Measurements from ENCODE around the gene FBXW8. TPM values are rescaled to one million over a fixed set of nuclear protein-coding genes. Genes with fewer than 3 reads are reported as not detected.

The FBXW8 gene
- polyA plus RNA-seq, 3 donors, result 22.0 to 23.7 (median 22.8) TPM

DNA sequence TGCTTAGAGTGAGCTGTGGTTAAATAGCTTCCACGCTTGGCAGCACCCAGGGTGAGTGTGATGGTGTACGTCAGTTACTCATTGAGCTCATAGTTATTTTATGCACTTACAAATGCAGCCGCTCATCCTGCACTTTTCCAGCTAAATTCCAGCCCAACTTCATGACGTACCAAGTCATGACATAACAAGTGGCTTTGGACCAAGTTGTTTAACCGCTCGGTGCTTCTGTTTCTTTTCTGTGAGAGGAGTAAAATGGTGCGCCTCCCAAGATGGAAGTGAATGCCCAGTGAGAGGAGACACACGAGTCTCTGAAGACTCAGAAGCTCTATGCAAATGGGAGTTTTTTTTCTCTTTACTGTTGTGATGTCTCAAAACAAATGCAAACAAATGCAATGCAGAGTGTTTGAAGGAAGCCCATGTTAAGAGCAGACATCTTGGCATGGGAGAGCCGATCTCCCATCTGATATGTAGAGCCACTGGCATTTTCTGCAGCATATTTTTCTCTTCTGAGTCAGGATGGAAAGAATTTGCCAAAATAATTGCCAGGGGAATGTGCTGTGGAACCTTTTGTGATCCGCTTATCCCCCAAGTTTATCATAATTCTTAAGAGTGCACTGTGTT, 72.2 kb downstream of the FBXW8 start:
- DNase-seq (ENCODE audit: low read depth in 3 of 3, low spot score in 2 of 3), result no peak

- no peak for DNase-seq (ENCODE audit: low read depth in 3 of 3, low spot score in 2 of 3)
Observed at GRCh38 chr12:116984098-116984497, 73.3 kb downstream of the FBXW8 start.

GRCh38 chr12:116990329-116990728, 79.6 kb downstream of the FBXW8 start:
- DNase-seq (ENCODE audit: low read depth in 3 of 3, low spot score in 2 of 3), result no peak

GRCh38 chr12:116990971-116991966, 80.5 kb downstream of the FBXW8 start:
- no peak for DNase-seq (ENCODE audit: low read depth in 3 of 3, low spot score in 2 of 3)

DNA sequence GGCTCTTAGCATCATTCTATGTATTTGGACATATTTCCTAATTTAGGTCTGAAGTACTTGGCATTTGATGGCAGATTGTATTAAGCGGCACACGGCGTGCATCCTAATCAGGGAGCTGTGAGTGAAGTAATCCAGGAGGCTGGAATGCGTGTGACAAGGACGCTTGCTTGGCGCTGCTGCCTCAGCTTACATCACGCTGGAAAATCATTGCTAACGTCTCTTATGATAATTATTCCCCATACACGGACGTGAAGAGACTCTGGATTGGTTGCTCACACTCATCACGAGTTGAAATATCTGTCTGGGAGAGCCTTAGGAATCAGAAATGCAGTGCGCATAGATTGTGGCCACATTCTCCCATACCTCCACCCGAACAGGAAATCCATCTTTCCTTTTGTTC, 85.3 kb downstream of the FBXW8 start:
- DNase-seq (ENCODE audit: low read depth in 3 of 3, low spot score in 2 of 3), result no peak

- DNase-seq (ENCODE audit: low read depth in 3 of 3, low spot score in 2 of 3), result no peak
Observed at GRCh38 chr12:116996621-116997020, 85.9 kb downstream of the FBXW8 start.

DNA sequence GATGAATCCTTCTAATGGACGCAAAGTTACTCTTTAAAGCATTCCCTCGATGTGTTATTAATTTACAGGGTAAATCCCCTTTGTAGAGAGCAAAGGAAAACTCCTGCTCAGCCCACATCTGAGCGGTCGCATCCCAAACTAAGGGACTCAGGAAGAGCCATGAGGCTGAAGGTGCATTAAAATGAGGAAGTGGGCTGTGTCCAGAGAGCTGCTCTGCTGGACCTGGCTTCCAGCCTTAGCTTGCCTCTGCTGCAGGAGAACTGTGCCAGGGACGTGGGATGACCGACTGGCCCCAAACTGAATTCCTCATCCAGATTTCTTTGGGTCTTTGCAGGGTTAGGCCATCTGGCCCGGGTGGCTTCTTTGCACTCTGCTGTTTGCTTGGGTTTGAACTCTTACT, 88.3 kb downstream of the FBXW8 start:
- DNase-seq (ENCODE audit: low read depth in 3 of 3, low spot score in 2 of 3), result no peak

GRCh38 chr12:117000316-117000715, 89.6 kb downstream of the FBXW8 start:
- DNase-seq (ENCODE audit: low read depth in 3 of 3, low spot score in 2 of 3), result no peak

- DNase-seq (ENCODE audit: low read depth in 3 of 3, low spot score in 2 of 3), result no peak
Observed at GRCh38 chr12:117002051-117002817, 91.5 kb downstream of the FBXW8 start.

- DNase-seq (ENCODE audit: low read depth in 3 of 3, low spot score in 2 of 3), result no peak
Observed at GRCh38 chr12:117003883-117004404, 93.2 kb downstream of the FBXW8 start.

- no peak for DNase-seq (ENCODE audit: low read depth in 3 of 3, low spot score in 2 of 3)
Observed at GRCh38 chr12:117005417-117006046, 94.8 kb downstream of the FBXW8 start.

- DNase-seq (ENCODE audit: low read depth in 3 of 3, low spot score in 2 of 3), result no peak
Observed at GRCh38 chr12:117006333-117006732, 95.6 kb downstream of the FBXW8 start.

GRCh38 chr12:117007577-117007976, 96.8 kb downstream of the FBXW8 start:
- DNase-seq (ENCODE audit: low read depth in 3 of 3, low spot score in 2 of 3), result no peak

GRCh38 chr12:117009759-117010158, 99.0 kb downstream of the FBXW8 start:
- DNase-seq (ENCODE audit: low read depth in 3 of 3, low spot score in 2 of 3), result no peak

- no peak for DNase-seq (ENCODE audit: low read depth in 3 of 3, low spot score in 2 of 3)
Observed at GRCh38 chr12:117010693-117011451, 100.1 kb downstream of the FBXW8 start.

GRCh38 chr12:117011988-117012805, 101.4 kb downstream of the FBXW8 start:
- no peak for DNase-seq (ENCODE audit: low read depth in 3 of 3, low spot score in 2 of 3)

- DNase-seq (ENCODE audit: low read depth in 3 of 3, low spot score in 2 of 3), result no peak
Observed at GRCh38 chr12:117013726-117014125, 103.0 kb downstream of the FBXW8 start.

- DNase-seq (ENCODE audit: low read depth in 3 of 3, low spot score in 2 of 3), result no peak
Observed at GRCh38 chr12:117014342-117014887, 103.7 kb downstream of the FBXW8 start.

GRCh38 chr12:117015811-117016210, 105.1 kb downstream of the FBXW8 start:
- DNase-seq (ENCODE audit: low read depth in 3 of 3, low spot score in 2 of 3), result no peak
